Measurements from ENCODE around the gene CFHR1. TPM values are rescaled to one million over a fixed set of nuclear protein-coding genes. Genes with fewer than 3 reads are reported as not detected.

The CFHR1 gene
- total RNA-seq, 1 donor from 2014 or later, result 0.23 TPM

- H3K27ac Mint-ChIP-seq (ENCODE audit: unreplicated experiment), result no peak overlapping the region
- DNase-seq (ENCODE audit: low read depth) (no peak), FAIRE-seq (no peak)
These were observed 36.5 kb downstream of the CFHR1 start for GRCh38 chr1:196856053-196856452.

DNA sequence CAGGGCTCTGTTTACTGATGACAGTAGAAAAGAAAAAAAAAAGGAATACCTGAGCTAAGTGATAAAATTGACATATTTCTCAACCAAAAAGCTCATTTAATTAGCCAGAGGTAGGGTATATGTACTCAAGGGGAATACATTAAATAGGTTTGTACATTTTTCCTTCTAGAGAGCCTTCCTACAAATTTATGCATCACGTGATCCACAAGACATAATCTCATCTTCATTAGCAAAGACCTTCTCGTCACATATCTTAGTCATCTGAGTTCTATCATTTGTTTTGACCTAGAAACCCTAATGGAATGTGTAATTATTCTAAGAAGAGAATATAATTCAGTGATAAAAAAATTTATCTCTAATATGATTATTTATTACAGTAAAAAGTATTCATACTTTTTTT, 37.7 kb downstream of the CFHR1 start:
- no peak overlapping the region for H3K9ac ChIP-seq (ENCODE audit: low read length)
- no peak overlapping the region for H3K4me3 Mint-ChIP-seq (ENCODE audit: unreplicated experiment)
- H3K9me3 ChIP-seq (ENCODE audit: insufficient read depth, low read depth, low read length), result no peaks in the 10 kb centered on the region
- no peaks in the 10 kb centered on the region for H3K4me1 ChIP-seq (ENCODE audit: insufficient read depth, low read length)
- no peak for DNase-seq (ENCODE audit: low read depth)
- no peaks in the 10 kb centered on the region for H3K9me3 Mint-ChIP-seq (ENCODE audit: unreplicated experiment)
- H3K79me2 ChIP-seq (ENCODE audit: insufficient read depth, low read length), result no peaks in the 10 kb centered on the region
- no peak overlapping the region for H3K4me2 ChIP-seq (ENCODE audit: low read length)
- H3K27me3 Mint-ChIP-seq (ENCODE audit: low read depth, unreplicated experiment), result no peaks in the 10 kb centered on the region
- no peak overlapping the region for H3K27ac Mint-ChIP-seq (ENCODE audit: unreplicated experiment)
- no peaks in the 10 kb centered on the region for H3K36me3 ChIP-seq (ENCODE audit: insufficient read depth, low read length)
- TF ChIP-seq EZH2 (IDR thresholded peaks at IDR 0.05; ENCODE audit: insufficient read depth, low read length), result no peak
- TF ChIP-seq, protein P1, sequence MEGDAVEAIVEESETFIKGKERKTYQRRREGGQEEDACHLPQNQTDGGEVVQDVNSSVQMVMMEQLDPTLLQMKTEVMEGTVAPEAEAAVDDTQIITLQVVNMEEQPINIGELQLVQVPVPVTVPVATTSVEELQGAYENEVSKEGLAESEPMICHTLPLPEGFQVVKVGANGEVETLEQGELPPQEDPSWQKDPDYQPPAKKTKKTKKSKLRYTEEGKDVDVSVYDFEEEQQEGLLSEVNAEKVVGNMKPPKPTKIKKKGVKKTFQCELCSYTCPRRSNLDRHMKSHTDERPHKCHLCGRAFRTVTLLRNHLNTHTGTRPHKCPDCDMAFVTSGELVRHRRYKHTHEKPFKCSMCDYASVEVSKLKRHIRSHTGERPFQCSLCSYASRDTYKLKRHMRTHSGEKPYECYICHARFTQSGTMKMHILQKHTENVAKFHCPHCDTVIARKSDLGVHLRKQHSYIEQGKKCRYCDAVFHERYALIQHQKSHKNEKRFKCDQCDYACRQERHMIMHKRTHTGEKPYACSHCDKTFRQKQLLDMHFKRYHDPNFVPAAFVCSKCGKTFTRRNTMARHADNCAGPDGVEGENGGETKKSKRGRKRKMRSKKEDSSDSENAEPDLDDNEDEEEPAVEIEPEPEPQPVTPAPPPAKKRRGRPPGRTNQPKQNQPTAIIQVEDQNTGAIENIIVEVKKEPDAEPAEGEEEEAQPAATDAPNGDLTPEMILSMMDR (IDR thresholded peaks at IDR 0.05; ENCODE audit: insufficient read depth, low read depth, low read length), result no peak
- H4K20me1 ChIP-seq (ENCODE audit: insufficient read depth, low read length), result no peaks in the 10 kb centered on the region
- no peak overlapping the region for H2AFZ ChIP-seq (ENCODE audit: low read depth, low read length)
- no peak overlapping the region for H3K4me3 ChIP-seq (ENCODE audit: insufficient read depth, low read depth, low read length)
- no peaks in the 10 kb centered on the region for H3K36me3 Mint-ChIP-seq (ENCODE audit: low read depth, unreplicated experiment)
- no peaks in the 10 kb centered on the region for H3K4me1 Mint-ChIP-seq (ENCODE audit: low read depth, unreplicated experiment)
- H3K27ac ChIP-seq (ENCODE audit: low read depth, low read length), result no peak overlapping the region
- FAIRE-seq, result no peak
- H3K27me3 ChIP-seq (ENCODE audit: insufficient read depth, low read length), result no peaks in the 10 kb centered on the region

More at GRCh38 chr1:196856053-196856452, 36.5 kb downstream of the CFHR1 start:
- no peak overlapping the region for H3K4me2 ChIP-seq (ENCODE audit: low read length)
- H3K4me1 Mint-ChIP-seq (ENCODE audit: low read depth, unreplicated experiment), result no peaks in the 10 kb centered on the region
- H3K79me2 ChIP-seq (ENCODE audit: insufficient read depth, low read length), result no peaks in the 10 kb centered on the region
- H3K36me3 ChIP-seq (ENCODE audit: insufficient read depth, low read length), result no peaks in the 10 kb centered on the region
- no peak overlapping the region for H3K4me3 ChIP-seq (ENCODE audit: insufficient read depth, low read depth, low read length)
- H3K9me3 ChIP-seq (ENCODE audit: insufficient read depth, low read depth, low read length), result no peaks in the 10 kb centered on the region
- H3K27me3 Mint-ChIP-seq (ENCODE audit: low read depth, unreplicated experiment), result no peaks in the 10 kb centered on the region
- no peaks in the 10 kb centered on the region for H4K20me1 ChIP-seq (ENCODE audit: insufficient read depth, low read length)
- no peaks in the 10 kb centered on the region for H3K27me3 ChIP-seq (ENCODE audit: insufficient read depth, low read length)
- H2AFZ ChIP-seq (ENCODE audit: low read depth, low read length), result no peak overlapping the region
- no peak overlapping the region for H3K9ac ChIP-seq (ENCODE audit: low read length)
- H3K27ac ChIP-seq (ENCODE audit: low read depth, low read length), result no peak overlapping the region
- no peaks in the 10 kb centered on the region for H3K4me1 ChIP-seq (ENCODE audit: insufficient read depth, low read length)
- H3K4me3 Mint-ChIP-seq (ENCODE audit: unreplicated experiment), result no peak overlapping the region
- H3K9me3 Mint-ChIP-seq (ENCODE audit: unreplicated experiment), result no peaks in the 10 kb centered on the region
- no peaks in the 10 kb centered on the region for H3K36me3 Mint-ChIP-seq (ENCODE audit: low read depth, unreplicated experiment)
- TF ChIP-seq EZH2 (IDR thresholded peaks at IDR 0.05; ENCODE audit: insufficient read depth, low read length), result no peak
- TF ChIP-seq, protein P1 (IDR thresholded peaks at IDR 0.05; ENCODE audit: insufficient read depth, low read depth, low read length), result no peak

DNA sequence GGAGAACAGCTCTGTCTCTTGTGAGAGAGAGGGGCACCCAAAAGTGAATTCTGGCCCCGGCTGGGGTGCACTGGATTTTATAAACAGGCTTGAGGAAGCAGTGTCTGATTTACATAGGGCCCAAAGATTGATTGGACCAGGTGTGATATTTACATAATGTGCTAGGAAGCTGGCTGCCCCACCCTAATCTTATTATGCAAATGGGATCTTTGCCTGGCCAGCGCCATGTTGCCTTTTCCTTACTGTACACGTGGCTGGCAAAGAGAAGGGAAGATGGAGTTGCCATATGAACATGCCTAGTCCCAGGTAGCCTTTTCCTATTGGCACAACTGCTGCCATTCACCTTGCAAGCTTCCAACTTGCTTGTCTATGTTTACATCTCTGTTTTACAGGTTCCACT, 39.3 kb downstream of the CFHR1 start:
- Mint-ChIP-seq H3K27me3 (ENCODE audit: low read depth, unreplicated experiment) (no peaks in the 10 kb centered on the region), H3K36me3 (ENCODE audit: low read depth, unreplicated experiment) (no peaks in the 10 kb centered on the region), H3K27ac (ENCODE audit: unreplicated experiment) (no peak overlapping the region), H3K4me1 (ENCODE audit: low read depth, unreplicated experiment) (no peaks in the 10 kb centered on the region), H3K9me3 (ENCODE audit: unreplicated experiment) (peaks cover 4% of the 10 kb centered on the region), H3K4me3 (ENCODE audit: unreplicated experiment) (no peak overlapping the region)
- no peak overlapping the region for H2AFZ ChIP-seq (ENCODE audit: low read depth, low read length)
- TF ChIP-seq, protein P1 (IDR thresholded peaks at IDR 0.05; ENCODE audit: insufficient read depth, low read depth, low read length), result no peak
- TF ChIP-seq EZH2 (IDR thresholded peaks at IDR 0.05; ENCODE audit: insufficient read depth, low read length), result no peak
- H3K4me1 ChIP-seq (ENCODE audit: insufficient read depth, low read length), result no peaks in the 10 kb centered on the region
- H3K27me3 ChIP-seq (ENCODE audit: insufficient read depth, low read length), result no peaks in the 10 kb centered on the region
- H3K4me3 ChIP-seq (ENCODE audit: insufficient read depth, low read depth, low read length), result no peak overlapping the region
- H3K9me3 ChIP-seq (ENCODE audit: insufficient read depth, low read depth, low read length), result no peaks in the 10 kb centered on the region
- no peak overlapping the region for H3K4me2 ChIP-seq (ENCODE audit: low read length)
- H3K79me2 ChIP-seq (ENCODE audit: insufficient read depth, low read length), result no peaks in the 10 kb centered on the region
- H3K9ac ChIP-seq (ENCODE audit: low read length), result no peak overlapping the region
- H3K27ac ChIP-seq (ENCODE audit: low read depth, low read length), result no peak overlapping the region
- H4K20me1 ChIP-seq (ENCODE audit: insufficient read depth, low read length), result no peaks in the 10 kb centered on the region
- DNase-seq (ENCODE audit: low read depth), result no peak
- no peak for FAIRE-seq
- H3K36me3 ChIP-seq (ENCODE audit: insufficient read depth, low read length), result no peaks in the 10 kb centered on the region

Data from astrocyte (in vitro differentiated cells and primary cell).